Retinal pigment epithelial cell (primary cell): ENCODE measurements around the gene TRIO.

Experiments
- DNase-seq: peaks from one replicate; pipeline ENCODE4 v3.0.0-alpha.2; 2010; ENCODE audit warnings: low read depth
- H3K4me3 ChIP-seq: 2 replicates; pipeline ENCODE4 v1.5.1; 2011; ENCODE audit warnings: mild to moderate bottlenecking, low read length, control low read depth, moderate library complexity
- CTCF ChIP-seq: conservative IDR thresholded peaks from 2 replicates; pipeline ENCODE4 v1.5.1; 2011; ENCODE audit warnings: low read depth, low read length, control low read depth, inconsistent platforms

Gene TRIO

DNA sequence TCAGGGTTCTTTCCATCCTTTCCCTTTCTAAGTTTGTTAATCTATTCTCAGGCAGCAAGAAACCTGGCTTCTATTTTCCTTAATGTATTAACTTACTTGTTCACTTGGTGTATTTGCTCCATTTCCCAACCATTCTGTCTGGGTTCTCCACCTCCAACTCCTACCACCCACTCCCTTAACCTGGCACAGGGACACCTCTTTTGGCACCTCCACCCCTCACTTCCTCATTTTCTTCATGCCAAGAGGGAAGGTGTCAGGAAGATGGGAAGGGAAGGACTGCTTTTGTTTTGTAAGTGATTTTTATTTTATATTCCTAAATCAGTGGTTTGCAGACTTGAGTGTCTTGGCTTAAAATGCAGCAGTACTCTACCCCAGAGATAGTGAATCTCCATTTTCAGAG is 166.1 kb downstream of the TRIO start:
- H3K4me3 ChIP-seq, result no peak overlapping the region
- TF ChIP-seq CTCF, result no peak
- DNase-seq, result no peak

- H3K4me3 ChIP-seq, result no peak overlapping the region
- no peak for TF ChIP-seq CTCF
- no peak for DNase-seq
Measured at GRCh38 chr5:14309878-14310531, 166.9 kb downstream of the TRIO start.

- no peak for DNase-seq
- no peak for TF ChIP-seq CTCF
Measured at GRCh38 chr5:14310901-14311300, 167.8 kb downstream of the TRIO start.

GRCh38 chr5:14313986-14314690 is 171.0 kb downstream of the TRIO start:
- TF ChIP-seq CTCF, result no peak
- no peak for DNase-seq
- H3K4me3 ChIP-seq, result no peak overlapping the region

More at GRCh38 chr5:14310901-14311300, 167.8 kb downstream of the TRIO start:
- no peak overlapping the region for H3K4me3 ChIP-seq

- no peak overlapping the region for H3K4me3 ChIP-seq
- TF ChIP-seq CTCF, result no peak
- no peak for DNase-seq
Measured at GRCh38 chr5:14316471-14316870, 173.3 kb downstream of the TRIO start.

DNA sequence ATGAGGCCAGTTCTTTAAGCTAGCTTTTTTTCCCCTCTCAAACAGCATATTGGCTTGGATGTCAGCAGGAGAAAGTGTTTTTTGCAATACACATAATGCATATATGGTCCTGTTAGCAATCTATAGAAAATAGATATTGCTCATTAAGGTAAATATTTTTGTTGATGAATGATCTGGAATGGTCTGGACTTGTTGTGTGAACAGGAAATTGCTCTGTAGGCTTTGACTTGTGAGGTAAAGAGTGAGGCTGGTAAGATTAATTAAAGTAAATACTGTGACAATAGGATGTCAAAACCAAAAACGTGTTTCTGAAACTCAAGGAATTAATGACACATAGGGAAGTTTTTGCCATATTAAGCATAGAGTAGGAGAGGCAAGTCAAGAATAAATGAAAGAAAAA is 176.0 kb downstream of the TRIO start:
- no peak for TF ChIP-seq CTCF
- DNase-seq, result no peak
- no peak overlapping the region for H3K4me3 ChIP-seq

GRCh38 chr5:14321936-14322335 is 178.8 kb downstream of the TRIO start:
- H3K4me3 ChIP-seq, result no peak overlapping the region
- no peak for TF ChIP-seq CTCF
- DNase-seq, result no peak
